ENCODE results near the gene MCF2L2. TPM values are rescaled to one million over a fixed set of nuclear protein-coding genes. Genes with fewer than 3 reads are reported as not detected.

The MCF2L2 gene
- polyA plus RNA-seq, 2 of the 4 experiments (the other 2 are of a cell fraction) = 0.03 to 0.05 TPM

DNA sequence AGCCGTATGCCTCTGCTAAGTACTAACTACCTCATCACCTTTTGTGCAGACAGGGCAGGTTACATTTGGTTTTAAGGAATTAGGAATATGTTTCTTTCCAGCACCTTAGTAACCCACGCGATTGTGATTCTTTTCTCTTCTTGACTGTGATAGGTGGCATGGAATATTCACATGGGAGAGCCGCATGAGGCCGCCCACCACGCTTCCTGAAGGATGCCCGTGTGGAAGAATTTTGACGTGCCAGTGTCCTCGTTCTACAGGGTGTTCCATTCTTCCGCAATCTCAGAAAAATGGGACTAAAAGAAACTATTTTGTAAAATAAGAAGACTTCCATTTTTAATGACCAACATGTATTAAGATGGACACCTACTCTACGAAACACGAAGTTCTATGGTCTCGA lies 159.1 kb downstream of the MCF2L2 start:
- POLR2A ChIA-PET = no interaction called here
- Histone ChIP-seq H3K27ac (no peak overlapping the region), H3K4me3 (no peak overlapping the region), H3K4me2 (no peak overlapping the region), H3K9me3 (no peaks in the 10 kb centered on the region), H3K4me1 (peaks cover 25% of the 10 kb centered on the region)
- FAIRE-seq (no peak), ATAC-seq (no peak), DNase-seq (ENCODE audit: low read depth in 1 of 2, low spot score in 1 of 2) (no peak)
- CTCF ChIA-PET = no interaction called here
- 94% methylated on average over 13 of the region's 13 CpGs for WGBS (ENCODE audit: missing lambda C conversion rate)
- TF ChIP-seq, protein P1, sequence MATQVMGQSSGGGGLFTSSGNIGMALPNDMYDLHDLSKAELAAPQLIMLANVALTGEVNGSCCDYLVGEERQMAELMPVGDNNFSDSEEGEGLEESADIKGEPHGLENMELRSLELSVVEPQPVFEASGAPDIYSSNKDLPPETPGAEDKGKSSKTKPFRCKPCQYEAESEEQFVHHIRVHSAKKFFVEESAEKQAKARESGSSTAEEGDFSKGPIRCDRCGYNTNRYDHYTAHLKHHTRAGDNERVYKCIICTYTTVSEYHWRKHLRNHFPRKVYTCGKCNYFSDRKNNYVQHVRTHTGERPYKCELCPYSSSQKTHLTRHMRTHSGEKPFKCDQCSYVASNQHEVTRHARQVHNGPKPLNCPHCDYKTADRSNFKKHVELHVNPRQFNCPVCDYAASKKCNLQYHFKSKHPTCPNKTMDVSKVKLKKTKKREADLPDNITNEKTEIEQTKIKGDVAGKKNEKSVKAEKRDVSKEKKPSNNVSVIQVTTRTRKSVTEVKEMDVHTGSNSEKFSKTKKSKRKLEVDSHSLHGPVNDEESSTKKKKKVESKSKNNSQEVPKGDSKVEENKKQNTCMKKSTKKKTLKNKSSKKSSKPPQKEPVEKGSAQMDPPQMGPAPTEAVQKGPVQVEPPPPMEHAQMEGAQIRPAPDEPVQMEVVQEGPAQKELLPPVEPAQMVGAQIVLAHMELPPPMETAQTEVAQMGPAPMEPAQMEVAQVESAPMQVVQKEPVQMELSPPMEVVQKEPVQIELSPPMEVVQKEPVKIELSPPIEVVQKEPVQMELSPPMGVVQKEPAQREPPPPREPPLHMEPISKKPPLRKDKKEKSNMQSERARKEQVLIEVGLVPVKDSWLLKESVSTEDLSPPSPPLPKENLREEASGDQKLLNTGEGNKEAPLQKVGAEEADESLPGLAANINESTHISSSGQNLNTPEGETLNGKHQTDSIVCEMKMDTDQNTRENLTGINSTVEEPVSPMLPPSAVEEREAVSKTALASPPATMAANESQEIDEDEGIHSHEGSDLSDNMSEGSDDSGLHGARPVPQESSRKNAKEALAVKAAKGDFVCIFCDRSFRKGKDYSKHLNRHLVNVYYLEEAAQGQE (IDR thresholded peaks at IDR 0.05) = no peak
- TF ChIP-seq JUN (IDR thresholded peaks at IDR 0.05) (no peak), ZNF302 (CRISPR knock-in tag; IDR thresholded peaks at IDR 0.05) (no peak), CBX2 (IDR thresholded peaks at IDR 0.05; ENCODE audit: borderline replicate concordance, low read depth) (no peak), NFE2L2 (conservative IDR thresholded peaks at IDR 0.05; ENCODE audit: low read length) (no peak), CEBPB (IDR thresholded peaks at IDR 0.05) (no peak), FOXS1 (CRISPR knock-in tag; IDR thresholded peaks at IDR 0.05) (no peak), HOXB5 (CRISPR knock-in tag; IDR thresholded peaks at IDR 0.05) (no peak), HEYL (CRISPR knock-in tag; IDR thresholded peaks at IDR 0.05) (no peak), KDM5A (IDR thresholded peaks at IDR 0.05) (no peak), POLR2AphosphoS2 (conservative IDR thresholded peaks at IDR 0.05; ENCODE audit: low read length) (no peak), BHLHE40 (IDR thresholded peaks at IDR 0.05; ENCODE audit: low read depth, low read length) (no peak)
- TF ChIP-seq, protein P2, sequence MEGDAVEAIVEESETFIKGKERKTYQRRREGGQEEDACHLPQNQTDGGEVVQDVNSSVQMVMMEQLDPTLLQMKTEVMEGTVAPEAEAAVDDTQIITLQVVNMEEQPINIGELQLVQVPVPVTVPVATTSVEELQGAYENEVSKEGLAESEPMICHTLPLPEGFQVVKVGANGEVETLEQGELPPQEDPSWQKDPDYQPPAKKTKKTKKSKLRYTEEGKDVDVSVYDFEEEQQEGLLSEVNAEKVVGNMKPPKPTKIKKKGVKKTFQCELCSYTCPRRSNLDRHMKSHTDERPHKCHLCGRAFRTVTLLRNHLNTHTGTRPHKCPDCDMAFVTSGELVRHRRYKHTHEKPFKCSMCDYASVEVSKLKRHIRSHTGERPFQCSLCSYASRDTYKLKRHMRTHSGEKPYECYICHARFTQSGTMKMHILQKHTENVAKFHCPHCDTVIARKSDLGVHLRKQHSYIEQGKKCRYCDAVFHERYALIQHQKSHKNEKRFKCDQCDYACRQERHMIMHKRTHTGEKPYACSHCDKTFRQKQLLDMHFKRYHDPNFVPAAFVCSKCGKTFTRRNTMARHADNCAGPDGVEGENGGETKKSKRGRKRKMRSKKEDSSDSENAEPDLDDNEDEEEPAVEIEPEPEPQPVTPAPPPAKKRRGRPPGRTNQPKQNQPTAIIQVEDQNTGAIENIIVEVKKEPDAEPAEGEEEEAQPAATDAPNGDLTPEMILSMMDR (IDR thresholded peaks at IDR 0.05) = no peak
- TF ChIP-seq, protein P3, sequence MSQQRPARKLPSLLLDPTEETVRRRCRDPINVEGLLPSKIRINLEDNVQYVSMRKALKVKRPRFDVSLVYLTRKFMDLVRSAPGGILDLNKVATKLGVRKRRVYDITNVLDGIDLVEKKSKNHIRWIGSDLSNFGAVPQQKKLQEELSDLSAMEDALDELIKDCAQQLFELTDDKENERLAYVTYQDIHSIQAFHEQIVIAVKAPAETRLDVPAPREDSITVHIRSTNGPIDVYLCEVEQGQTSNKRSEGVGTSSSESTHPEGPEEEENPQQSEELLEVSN (IDR thresholded peaks at IDR 0.05; ENCODE audit: borderline replicate concordance, low read depth) = no peak
- TF ChIP-seq, protein P4, sequence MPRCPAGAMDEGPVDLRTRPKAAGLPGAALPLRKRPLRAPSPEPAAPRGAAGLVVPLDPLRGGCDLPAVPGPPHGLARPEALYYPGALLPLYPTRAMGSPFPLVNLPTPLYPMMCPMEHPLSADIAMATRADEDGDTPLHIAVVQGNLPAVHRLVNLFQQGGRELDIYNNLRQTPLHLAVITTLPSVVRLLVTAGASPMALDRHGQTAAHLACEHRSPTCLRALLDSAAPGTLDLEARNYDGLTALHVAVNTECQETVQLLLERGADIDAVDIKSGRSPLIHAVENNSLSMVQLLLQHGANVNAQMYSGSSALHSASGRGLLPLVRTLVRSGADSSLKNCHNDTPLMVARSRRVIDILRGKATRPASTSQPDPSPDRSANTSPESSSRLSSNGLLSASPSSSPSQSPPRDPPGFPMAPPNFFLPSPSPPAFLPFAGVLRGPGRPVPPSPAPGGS (IDR thresholded peaks at IDR 0.05) = no peak

DNA sequence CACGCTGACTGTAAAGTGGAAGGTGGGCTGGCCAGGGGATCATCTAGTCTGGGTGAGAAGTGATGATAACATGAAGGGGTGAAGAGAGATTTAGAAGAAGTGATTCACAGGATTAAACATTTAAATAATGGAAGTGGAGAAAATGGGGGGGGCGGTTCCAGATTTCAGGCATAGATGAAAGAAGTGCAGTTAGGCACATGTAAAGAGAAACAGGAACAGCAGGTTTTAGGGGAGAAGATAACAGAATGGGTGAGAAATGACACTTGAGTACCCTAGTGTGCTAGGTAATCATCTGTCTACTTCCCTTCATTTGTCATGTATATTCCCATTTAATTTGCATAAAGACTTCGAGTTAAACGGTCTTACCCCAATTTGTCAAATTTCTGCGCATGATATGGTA lies 160.1 kb downstream of the MCF2L2 start:
- no peak overlapping the region for H3K27ac ChIP-seq
- no peaks in the 10 kb centered on the region for H3K9me3 ChIP-seq
- POLR2A ChIA-PET = no interaction called here
- no peak for FAIRE-seq
- no peak overlapping the region for H3K4me3 ChIP-seq
- peaks cover 22% of the 10 kb centered on the region; the same call in 2 of the 3 replicates for H3K4me1 ChIP-seq
- no peak for TF ChIP-seq HOXA7 (CRISPR knock-in tag; IDR thresholded peaks at IDR 0.05)
- TF ChIP-seq BHLHE40 (IDR thresholded peaks at IDR 0.05; ENCODE audit: low read depth, low read length) = no peak
- no peak for TF ChIP-seq KDM5A (IDR thresholded peaks at IDR 0.05)
- TF ChIP-seq RAD21 (conservative IDR thresholded peaks at IDR 0.05 in 1 of 2, IDR thresholded peaks at IDR 0.05 in 1 of 2) = no peak
- TF ChIP-seq, protein P3 (IDR thresholded peaks at IDR 0.05; ENCODE audit: borderline replicate concordance, low read depth) = no peak
- TF ChIP-seq FOSB (CRISPR knock-in tag; IDR thresholded peaks at IDR 0.05) = no peak
- TF ChIP-seq CHD2 (IDR thresholded peaks at IDR 0.05; ENCODE audit: low read length, partially characterized antibody) = no peak
- TF ChIP-seq GATA3 (IDR thresholded peaks at IDR 0.05; ENCODE audit: borderline replicate concordance) = no peak
- TF ChIP-seq, protein P2 (IDR thresholded peaks at IDR 0.05) = no peak
- TF ChIP-seq, protein P4 (IDR thresholded peaks at IDR 0.05) = no peak
- no peak overlapping the region for H3K4me2 ChIP-seq
- no peak for ATAC-seq
- 89% methylated on average over 5 of the region's 5 CpGs for WGBS (ENCODE audit: missing lambda C conversion rate)
- no peak for DNase-seq (ENCODE audit: low read depth in 1 of 2, low spot score in 1 of 2)
- CTCF ChIA-PET = no interaction called here
